ENCODE measurements around the gene CNNM2.

DNA sequence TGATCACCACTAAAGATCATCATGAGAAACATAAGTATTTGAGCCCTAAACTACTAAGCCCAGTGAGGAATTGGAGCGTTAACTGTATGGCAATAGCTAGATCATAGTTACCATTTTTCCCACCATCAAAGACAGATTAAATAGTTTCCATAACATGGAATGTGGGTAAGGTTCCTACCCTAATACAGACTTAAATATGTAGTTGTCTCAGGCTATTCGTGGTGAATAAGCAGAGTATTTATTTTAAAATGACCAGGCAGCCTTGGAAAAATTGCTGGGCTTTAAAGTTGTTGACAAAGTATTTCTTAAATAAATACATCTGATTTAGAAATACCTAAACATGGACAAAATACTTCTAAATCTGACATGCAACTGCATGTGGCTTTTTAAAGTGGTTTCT, 168.2 kb downstream of the CNNM2 start:
- TF ChIP-seq CTCF (conservative IDR thresholded peaks at IDR 0.05 in 1 of 2, IDR thresholded peaks at IDR 0.05 in 1 of 2; ENCODE audit: extremely low read depth in 1 of 2, insufficient read depth in 1 of 2, low read depth in 1 of 2, low read length in 2 of 2), result no peak
- TF ChIP-seq EZH2 (IDR thresholded peaks at IDR 0.05; ENCODE audit: borderline replicate concordance, low read length), result no peak
